Left renal pelvis (tissue), 4 donors: ENCODE data around the gene DENND1C. TPM values are rescaled to one million over a fixed set of nuclear protein-coding genes. Genes with fewer than 3 reads are reported as not detected.
"Not testable (repeated sequence)": the region's sequence is repeated elsewhere in the genome, so short reads cannot be mapped to it uniquely, and the experiment has no call there.

Experiments used
- DNase-seq, 4 donors: peaks; one replicate each; pipeline ENCODE4 v3.0.0-alpha.2; 2013; ENCODE audit warnings: low read depth in 4 of 4, low spot score in 3 of 4
- polyA plus RNA-seq, 4 donors: library from polyadenylated mRNA; unstranded; fragments of 120-200 nt; gene quantifications; one replicate each; pipeline ENCODE4 v1.2.1, GENCODE V29; 2013; ENCODE audit not compliant: insufficient read length in 4 of 4

DENND1C gene
- polyA plus RNA-seq, 4 donors: 1.5 to 40.6 (median 36.1) TPM

DNA sequence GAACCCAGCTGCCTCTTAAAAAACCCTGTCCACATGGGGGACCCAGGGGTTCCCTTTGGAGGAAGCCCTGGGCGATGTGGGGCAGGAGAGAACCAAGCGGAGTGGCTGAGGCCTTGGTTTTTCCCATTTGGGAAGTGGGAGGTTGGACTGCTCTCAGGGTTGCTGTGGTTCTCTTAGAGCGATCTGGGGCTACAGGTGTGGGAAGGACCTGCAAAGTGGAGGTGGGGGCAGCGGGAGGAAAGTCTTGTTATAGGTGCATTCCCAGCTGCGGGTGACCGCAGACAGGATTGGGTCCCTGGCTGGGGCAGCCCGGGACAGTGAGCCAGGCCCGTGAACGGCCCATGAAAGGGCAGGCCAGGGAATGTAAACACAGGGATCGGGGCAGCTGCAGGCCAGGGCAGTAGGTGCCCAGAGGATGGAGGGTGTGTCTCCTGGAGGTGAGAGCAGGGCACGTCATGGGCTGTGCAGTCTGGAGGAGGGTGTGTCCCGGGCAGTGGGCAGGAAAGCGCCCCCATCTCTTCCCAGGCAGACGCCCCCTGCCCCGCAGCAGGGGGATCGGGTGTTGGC is 22.8 kb downstream of the DENND1C start:
- no peak for DNase-seq

DNA sequence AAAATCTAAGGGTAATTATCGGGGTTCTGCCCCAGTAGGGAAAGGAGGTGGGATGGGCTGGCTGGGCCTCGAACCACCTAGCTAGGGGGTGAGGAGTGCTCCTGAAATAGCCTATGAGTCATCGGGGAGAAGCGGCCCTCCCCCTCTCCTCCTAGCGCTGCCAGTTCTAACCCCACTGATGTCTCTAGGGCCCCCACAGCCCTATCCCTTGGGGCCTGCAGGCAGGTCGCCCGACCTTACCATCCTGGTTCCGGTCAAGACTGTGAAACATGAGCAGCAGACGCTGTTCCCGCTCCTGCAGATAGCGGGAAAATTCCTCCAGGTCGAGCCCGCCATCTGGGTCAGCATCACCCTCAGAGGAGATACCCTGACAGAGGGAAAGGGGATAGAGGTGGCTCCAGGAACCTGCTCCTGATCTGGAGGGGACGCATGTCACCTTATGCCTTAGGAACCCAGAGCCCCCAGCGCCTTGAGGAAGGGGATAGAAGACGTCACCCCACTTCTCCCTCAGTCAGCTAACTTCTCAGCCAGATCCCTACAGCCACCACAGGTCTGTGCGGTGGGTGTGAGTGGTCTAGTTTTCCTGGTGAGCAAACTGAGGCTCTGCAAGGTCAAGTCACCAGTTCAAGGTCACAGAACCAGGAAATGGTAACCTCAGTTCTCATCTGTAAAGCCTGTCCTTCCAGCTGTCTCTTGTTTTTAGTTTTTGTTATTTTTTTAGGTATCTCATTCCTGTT is 23.5 kb downstream of the DENND1C start:
- no peak for DNase-seq

DNA sequence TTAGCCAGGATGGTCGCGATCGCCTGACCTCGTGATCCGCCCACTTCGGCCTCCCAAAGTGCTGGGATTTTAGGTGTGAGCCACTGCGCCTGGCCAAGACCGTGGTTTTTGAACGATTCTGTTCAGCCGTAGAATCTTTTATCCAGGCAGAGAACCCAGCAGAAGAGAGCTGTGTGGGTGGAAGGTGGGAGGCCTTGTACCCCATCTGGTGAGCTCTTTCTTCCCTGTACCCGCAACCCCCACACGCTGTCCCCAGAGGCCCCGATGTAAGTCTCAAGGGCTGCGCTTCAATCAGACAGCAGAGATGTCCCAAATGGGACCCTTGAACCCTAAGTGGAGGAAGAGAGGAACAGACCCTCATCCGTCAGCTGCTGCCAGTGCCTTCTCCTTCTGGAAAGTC is 25.7 kb downstream of the DENND1C start:
- no peak for DNase-seq

DNA sequence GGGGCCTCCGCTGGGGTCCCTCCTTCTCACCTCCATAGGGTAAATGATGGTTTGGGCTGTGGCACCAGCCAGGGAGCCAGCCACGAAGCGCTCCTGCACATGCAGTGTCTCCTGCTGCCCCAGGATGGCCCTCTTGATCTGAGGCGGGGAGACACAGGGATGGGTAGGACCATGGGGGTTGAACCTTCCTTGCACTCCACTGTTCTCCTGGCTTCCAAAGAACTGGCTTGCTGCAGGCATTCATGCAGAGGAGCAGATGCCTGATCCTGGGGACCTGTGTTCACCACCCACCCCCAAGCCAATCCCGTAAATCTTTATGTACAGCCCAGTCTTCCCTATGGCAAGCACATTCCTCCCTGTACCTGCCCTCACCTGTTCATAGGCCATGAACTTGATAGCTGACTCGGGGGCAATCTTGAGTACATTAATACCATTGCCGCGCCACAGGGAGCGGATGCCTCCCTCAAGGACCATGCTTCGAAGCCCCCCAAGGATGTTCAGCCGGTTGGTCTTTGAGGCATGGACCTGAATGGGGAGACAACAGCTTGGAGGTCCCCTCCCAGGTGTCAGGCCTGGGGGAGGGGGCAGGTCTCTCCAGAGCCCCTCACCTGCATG is 27.5 kb downstream of the DENND1C start:
- no peak for DNase-seq

DNA sequence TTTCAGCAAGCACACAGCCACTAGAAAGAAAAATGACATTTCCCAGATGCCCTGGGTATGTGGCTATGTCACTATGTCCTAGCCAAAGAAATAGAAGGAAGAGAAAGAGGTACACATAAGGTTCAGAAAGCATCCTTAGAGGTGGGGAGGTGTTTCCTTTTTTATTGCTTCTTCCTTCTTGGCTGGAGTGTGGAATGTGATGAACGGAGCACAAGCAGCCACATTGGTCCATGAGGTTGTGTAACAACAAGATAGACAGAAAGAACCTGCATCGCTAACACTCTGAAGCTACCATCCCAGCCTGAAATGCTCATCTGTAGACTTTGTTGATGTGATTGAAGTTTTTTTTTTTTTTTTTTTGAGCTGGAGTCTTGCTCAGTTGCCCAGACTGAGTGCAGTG is 28.7 kb downstream of the DENND1C start:
- DNase-seq: no peak

DNA sequence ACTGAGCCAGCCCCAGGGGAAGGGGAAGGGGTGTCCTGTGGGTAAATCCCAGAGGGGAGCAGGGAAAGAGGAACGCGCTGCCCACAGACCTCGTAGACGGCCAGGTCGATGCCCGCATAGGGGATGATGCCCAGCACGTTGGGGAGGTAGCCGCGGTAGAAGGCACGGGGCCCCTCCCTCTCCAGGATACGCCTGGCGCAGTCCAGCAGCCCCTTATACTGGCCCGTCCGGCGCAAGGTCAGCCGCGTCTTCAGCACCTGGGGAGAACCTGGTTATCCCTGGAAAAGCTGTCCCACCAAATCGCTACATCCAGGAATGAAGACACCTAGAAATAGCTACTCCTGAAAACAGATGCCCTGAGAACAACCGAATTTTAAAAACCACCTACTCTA is 29.4 kb downstream of the DENND1C start:
- DNase-seq: no peak

DNA sequence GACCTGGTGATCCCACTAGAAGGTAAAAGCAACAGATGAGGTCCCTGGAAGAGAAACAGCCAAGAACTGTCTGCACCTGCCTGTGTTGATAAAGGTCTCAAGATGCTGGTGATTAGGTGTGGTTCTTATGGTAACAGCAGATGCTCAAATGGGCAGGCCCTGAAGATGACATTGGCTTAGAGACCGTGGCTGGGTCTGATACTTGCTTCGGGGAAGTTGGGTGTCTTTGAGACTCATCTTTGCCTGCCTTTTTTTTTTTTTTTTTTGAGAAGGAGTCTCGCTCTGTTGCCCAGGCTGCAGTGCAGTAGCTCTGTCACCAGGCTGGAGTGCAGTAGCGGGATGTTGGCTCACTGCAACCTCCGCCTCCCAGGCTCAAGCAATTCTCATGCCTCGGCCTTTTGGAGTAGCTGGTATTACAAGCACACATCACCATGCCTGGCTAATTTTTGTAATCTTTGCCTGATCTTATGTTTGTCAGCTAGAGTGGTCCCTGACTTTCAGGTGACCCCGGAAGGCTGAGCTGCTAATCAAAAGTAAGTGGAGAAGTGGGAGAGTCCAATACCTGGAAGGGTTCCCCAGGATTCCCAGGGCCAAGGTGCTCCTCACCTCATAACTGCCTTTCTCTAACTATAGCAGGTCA is 29.9 kb downstream of the DENND1C start:
- DNase-seq: no peak

DNA sequence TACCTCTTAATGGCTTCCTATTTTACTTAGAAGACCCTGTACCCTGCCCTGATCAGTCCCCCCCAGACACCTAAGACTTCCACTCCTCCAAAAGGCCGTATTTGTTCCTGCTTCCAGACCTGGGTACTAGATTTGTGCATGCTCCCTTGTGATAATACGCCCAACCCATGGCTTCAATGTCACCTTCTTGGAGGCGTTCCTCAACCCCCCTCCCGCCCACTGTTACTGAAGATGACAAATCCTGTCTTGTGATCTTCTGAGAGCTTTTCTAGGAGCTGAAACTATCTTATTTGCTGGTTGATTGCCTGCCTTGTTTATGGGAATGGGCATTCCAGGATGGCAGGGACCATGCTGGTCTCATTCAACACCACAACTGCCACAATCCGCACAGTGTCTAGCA is 31.4 kb downstream of the DENND1C start:
- no peak for DNase-seq

DNA sequence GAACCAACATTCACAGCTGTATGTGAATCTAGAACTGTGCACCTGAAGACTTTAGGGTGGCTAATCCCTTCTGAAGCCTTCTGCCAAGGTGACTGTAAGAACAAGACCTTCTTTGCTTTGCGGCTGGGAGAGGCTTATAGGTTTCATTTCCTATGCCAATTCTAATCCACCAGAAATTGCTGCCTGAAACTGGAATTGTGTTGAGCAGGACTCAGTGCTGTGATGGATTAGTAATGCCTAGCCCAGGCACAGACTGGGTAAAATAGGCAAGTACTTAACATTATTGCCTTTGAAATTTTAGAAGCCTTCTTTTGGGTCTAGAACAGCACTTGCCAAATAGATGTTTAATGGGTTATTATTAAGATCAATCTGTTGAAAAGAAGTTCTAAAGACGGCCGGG is 33.5 kb downstream of the DENND1C start:
- no peak for DNase-seq

DNA sequence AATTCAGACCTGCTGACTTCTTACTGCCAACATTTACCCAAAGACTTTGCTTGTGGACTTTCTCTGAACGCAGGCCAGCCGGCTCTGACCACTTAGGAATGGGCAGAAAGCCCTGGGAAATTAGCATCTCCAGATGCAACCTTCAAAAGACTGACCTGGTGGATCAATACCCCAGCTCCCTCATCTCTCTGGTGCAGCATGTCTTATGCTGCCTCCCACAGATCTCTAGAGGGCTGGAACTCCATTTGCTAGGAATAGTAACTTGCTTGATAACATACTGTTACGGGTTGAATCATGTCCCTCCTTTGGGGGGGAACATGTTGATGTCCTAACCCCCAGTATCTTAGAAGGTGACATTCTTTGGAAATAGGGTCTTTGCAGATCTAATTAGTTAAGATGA is 35.1 kb downstream of the DENND1C start:
- no peak for DNase-seq

DNA sequence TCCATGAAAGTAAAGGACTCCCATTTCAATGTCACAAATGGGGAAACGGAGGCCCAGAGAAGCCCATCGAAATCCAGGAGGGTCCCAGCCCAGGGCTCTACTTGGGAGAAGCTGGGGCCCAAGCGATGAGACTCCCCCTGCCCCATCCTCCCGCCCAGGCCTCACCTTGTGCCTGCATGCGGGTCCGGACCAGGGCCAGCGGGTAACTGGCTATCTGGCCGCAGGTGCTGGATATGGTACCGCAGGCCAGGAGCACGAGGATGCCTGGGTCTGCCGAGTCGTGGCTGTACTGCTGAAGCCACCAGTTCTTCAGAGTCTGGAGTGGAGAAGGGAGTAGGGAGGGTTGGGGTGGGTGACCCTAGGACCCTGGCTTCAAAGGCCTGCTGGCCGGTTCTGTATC is 37.6 kb downstream of the DENND1C start:
- no peak for DNase-seq

DNA sequence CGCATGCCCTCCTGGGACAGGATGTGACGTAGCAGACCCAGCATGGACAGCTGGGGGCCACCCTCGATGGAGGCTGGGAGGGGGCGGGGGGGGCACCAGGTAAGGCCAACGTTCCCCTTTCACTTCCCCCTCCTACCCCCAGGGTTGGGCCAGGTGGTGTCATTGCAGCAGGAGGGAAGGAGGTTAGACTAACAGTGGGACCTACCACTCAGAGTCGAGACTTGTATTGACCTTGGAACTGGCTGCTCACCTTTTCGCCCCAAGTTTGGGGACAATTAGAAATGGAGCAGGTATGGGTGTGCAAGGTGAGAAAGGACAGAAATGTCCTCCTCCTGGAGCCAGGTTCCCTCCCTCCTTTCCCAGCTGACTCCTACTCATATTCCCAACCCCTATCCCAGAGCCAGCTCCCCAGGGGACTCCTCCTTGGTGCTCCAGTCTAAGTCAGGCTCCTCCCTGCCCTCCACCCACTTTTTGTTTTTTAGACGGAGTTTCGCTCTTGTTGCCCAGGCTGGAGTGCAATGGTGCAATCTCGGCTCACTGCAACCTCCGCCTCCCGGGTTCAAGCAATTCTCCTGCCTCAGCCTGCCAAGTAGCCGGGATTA is 39.4 kb downstream of the DENND1C start:
- DNase-seq: no peak

DNA sequence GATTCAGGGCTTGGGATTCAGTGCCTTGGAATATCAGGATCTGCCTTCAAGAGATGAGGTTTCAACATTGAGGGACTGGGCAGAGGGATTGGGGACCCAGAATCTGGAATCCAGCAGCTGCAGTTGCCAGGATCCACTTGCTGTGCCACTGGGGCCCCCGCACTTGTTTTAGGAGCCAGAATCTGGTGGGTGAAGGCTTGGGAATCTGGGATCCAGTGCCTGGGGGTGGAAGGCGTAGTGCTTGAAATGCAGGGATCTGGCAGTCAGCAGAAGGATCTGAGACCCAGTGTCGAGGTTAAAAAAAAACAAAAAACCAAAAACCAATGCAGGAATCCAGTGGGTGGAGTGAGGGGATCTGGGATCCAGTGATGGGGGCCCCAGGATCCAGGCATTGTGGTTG is 40.7 kb downstream of the DENND1C start:
- DNase-seq: no peak

DNA sequence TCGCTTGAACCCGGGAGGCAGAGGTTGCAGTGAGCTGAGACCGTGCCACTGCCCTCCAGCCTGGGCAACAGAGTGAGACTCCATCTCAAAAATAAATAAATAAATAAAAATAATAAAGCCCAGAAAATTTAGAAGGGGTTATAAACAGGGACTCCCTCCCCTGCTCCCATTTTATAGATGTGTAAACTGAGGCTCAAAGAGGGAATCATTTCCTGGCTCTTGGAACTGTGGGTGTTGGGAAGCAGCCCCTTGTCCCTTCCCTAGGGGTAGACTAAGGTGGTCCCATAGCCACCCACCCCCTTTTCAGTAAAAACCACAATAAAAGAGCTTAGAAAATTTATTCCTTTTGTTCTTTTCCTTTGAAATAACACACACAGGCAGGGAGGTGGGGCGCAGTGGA is 41.8 kb downstream of the DENND1C start:
- no peak for DNase-seq

DNA sequence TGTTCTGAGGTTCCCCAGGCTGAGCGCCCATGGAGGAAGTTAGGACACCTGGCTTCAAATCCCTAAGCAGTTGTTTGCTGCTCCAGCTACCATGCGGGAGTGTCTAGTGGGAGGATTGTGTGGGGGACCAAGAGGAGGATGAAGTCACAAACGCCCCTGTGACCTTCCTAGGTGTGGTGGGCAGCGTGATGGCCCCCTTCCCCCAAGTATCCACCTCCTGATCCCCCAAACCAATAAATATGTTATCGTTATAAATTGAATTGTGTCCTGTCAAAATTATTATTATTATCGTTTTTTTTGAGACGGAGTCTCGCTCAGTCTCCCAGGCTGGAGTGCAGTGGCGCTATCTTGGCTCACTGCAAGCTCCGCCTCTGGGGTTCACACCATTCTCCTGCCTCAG is 47.9 kb downstream of the DENND1C start, which contains the start of gene SLC25A41:
Gene SLC25A41 (minus strand): TSS at position 101 of the 400 bp plus-strand sequence. CDS start 70 bp downstream, at position 31.
- no peak for DNase-seq

DNA sequence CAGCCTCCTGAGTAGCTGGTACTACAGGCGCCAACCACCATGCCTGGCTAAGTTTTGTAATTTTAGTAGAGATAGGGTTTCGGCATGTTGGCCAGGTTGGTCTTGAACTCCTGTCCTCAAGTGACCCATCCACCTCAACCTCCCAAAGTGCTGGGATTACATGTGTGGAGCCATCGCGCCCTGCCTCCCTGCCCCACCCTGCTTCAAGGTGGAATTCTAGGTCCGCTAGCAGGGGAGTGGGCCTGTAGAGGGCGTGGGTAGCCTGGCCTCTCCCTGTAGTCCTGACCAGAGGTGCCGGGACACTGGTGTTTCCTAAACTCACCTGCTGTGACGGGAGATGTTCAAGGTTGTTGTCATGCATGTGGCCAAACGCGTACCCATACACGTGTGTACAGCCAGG is 48.4 kb downstream of the DENND1C start:
- no peak for DNase-seq

DNA sequence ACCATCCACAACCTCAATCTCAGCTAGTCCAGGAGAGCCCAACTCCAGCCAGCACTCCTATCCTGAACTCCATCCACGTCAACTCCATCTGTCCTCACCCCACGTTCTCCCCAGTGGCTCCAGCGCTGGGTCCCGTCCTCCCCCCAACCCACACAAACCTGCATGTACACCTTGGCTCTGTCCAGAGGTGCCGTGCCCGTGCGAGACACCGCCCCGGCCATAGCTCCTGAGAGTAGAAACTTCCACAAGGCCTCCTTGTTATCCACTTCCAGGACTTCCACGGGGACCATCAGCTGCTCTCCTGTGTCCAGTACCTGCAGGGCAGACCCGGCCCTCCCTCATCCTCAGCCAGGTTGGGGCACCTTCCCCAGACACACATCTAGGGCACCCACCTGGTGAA is 49.7 kb downstream of the DENND1C start:
- DNase-seq: no peak

DNA sequence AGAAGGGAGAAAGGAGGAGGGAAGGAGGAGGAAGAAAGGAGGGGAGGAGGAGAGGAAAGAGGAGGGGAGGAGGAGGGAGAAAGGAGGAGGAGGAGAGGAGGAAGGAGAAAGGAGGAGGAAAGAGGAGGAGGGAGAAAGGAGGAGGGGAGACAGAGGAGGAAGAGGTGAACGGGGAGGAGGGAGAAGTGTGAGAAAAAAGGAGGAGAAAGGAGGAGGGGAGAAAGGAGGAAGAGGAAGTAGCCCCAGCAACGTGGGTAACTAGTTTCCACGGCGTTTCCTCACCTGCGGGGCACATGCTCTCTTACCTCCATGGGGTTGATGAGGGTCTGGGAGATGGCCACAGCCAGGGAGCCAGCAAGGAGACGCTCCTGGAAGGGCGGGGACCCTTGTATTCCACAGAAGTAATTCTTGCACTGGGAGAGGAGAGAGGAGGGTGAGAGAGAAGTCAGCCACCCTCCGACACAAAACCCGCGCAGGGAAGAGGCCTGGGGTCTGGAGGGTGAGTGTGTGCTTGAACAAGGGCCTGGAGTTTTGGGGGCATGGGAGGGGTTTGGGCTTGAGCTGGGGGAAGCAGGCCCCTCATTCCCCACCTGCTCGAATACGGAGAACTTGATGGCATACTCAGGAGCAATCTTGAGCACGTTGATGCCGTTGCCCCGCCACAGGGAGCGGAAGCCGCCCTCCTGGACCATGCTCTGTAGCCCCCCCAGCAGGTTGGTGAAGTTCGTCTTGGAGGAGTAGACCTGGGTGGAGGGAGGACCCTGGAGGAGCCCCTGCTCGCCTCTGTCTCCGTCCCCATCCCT is 52.0 kb downstream of the DENND1C start:
- DNase-seq: no peak

DNA sequence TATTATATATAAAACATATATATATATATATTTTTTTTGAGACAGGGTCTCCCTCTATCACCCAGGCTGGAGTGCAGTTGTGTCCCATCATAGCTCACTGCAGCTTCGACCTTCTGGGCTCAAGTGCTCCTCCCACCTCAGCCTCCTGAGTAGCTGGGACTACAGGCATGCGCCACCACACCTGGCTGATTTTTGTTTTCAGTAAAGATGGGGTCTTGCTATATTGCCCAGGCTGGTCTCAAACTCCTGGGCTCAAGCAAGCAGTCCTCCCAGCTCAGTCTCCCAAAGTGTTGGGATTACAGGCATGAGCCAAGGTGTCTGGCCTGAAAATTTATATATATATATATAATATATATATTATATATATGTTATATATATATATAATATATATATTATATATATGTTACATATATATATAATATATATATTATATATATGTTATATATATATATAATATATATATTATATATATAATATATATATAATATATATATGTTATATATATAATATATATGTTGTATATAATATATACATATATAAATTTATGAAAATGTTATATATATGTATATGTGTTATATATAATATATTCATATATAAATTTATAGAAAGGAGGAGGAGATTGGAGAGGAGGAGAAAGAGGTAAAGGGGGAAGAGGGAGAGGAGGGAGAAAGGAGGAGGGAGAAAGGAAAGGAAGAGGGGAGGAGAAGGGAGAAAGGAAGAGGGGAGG is 52.7 kb downstream of the DENND1C start:
- DNase-seq: not testable (repeated sequence)

DNA sequence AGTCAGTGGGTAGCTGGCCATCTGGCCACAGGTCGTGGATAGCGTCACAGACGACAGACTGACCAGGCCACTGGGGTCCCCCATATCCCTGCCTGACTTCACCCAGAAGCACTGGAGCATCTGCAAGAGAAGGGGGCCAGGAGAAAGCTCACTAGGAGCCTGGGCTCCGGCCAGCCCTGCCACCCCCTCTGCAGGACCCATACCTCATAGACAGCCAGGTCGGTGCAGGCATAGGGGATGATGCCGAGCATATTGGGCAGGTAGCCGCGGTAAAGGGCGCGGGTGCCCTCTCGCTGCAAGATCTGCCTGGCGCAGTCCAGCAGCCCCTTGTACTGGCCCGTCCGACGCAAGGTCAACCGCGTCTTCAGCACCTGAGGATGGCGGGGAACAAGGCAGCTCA is 54.5 kb downstream of the DENND1C start:
- no peak for DNase-seq
